Esophagus mucosa (tissue), 1 donor: ENCODE results near the gene ZBTB7C. TPM values are rescaled to one million over a fixed set of nuclear protein-coding genes. Genes with fewer than 3 reads are reported as not detected.
A peak's percentile ranks its signal among the peaks of the same experiment; 100 is the strongest.

Experiments
- ATAC-seq: fragments of 200-7000 bp; cut with Tn5 transposase; one replicate; pipeline ENCODE4 v1.9.1; 2020
- total RNA-seq: library from RNA; stranded (reverse); gene quantifications from one replicate; pipeline ENCODE4 v1.2.4, GENCODE V29; 2023
- donor health status: DM: yes; HTN: yes; CAD: no.

ZBTB7C gene
- total RNA-seq, 1 donor from 2014 or later = 28.8 TPM

GRCh38 chr18:48111587-48111986, 297.6 kb downstream of the ZBTB7C start:
- ATAC-seq = no peak

GRCh38 chr18:48110797-48111196, 298.4 kb downstream of the ZBTB7C start:
- no peak for ATAC-seq

- peak; percentile 31 for ATAC-seq
Measured at GRCh38 chr18:48109961-48110493, 299.2 kb downstream of the ZBTB7C start.

- ATAC-seq = no peak
Measured at GRCh38 chr18:48108136-48108535, 301.0 kb downstream of the ZBTB7C start.

GRCh38 chr18:48106976-48107781, 302.0 kb downstream of the ZBTB7C start:
- peak; percentile 27 for ATAC-seq

GRCh38 chr18:48106498-48106897, 302.7 kb downstream of the ZBTB7C start:
- ATAC-seq = no peak

- ATAC-seq = no peak
Measured at GRCh38 chr18:48105317-48105716, 303.9 kb downstream of the ZBTB7C start.

GRCh38 chr18:48104705-48105104, 304.5 kb downstream of the ZBTB7C start:
- no peak for ATAC-seq

- peak; percentile 27 for ATAC-seq
Measured at GRCh38 chr18:48100651-48101165, 308.5 kb downstream of the ZBTB7C start.

GRCh38 chr18:48100165-48100575, 309.0 kb downstream of the ZBTB7C start:
- no peak for ATAC-seq

GRCh38 chr18:48099481-48100164, 309.6 kb downstream of the ZBTB7C start:
- ATAC-seq = no peak

GRCh38 chr18:48098538-48098937, 310.6 kb downstream of the ZBTB7C start:
- peak; percentile 25 for ATAC-seq

GRCh38 chr18:48098007-48098406, 311.2 kb downstream of the ZBTB7C start:
- ATAC-seq = peak; percentile 78

GRCh38 chr18:48095726-48096125, 313.5 kb downstream of the ZBTB7C start:
- ATAC-seq = no peak

GRCh38 chr18:48093104-48093503, 316.1 kb downstream of the ZBTB7C start:
- ATAC-seq = no peak

- peak; percentile 76 for ATAC-seq
Measured at GRCh38 chr18:48091869-48092497, 317.2 kb downstream of the ZBTB7C start.

GRCh38 chr18:48090702-48091101, 318.5 kb downstream of the ZBTB7C start:
- no peak for ATAC-seq

GRCh38 chr18:48090021-48090420, 319.2 kb downstream of the ZBTB7C start:
- no peak for ATAC-seq

GRCh38 chr18:48085781-48086487, 323.2 kb downstream of the ZBTB7C start:
- peak; percentile 90 for ATAC-seq

GRCh38 chr18:48084858-48085257, 324.3 kb downstream of the ZBTB7C start:
- no peak for ATAC-seq

GRCh38 chr18:48084041-48084757, 325.0 kb downstream of the ZBTB7C start:
- ATAC-seq = peak; percentile 6

- no peak for ATAC-seq
Measured at GRCh38 chr18:48080546-48080945, 328.6 kb downstream of the ZBTB7C start.
